HEK293 (cell line): ENCODE results near the gene SMARCD1.
A peak's percentile ranks its signal among the peaks of the same experiment; 100 is the strongest.

ENCODE experiments used
- BCL11A ChIP-seq: fragments of 450-650 bp; formaldehyde crosslinking; IDR thresholded peaks from 2 replicates; pipeline ENCODE4 v1.5.1; 2016; ENCODE audit warnings: low read depth, missing biosample characterization, missing genetic modification characterization
- GLI2 ChIP-seq: fragments of 450-650 bp; formaldehyde crosslinking; IDR thresholded peaks from 2 replicates; pipeline ENCODE4; 2017; ENCODE audit warnings: missing biosample characterization, missing genetic modification characterization, low read depth, borderline replicate concordance
- IKZF3 ChIP-seq: fragments of 450-650 bp; IDR thresholded peaks from 2 replicates; pipeline ENCODE4 v1.5.0; 2018; ENCODE audit warnings: missing biosample characterization, mild to moderate bottlenecking, missing genetic modification characterization, moderate library complexity
- ZBTB1 ChIP-seq: fragments of 450-650 bp; formaldehyde crosslinking; IDR thresholded peaks from 2 replicates; pipeline ENCODE4 v1.5.1; 2016; ENCODE audit warnings: missing biosample characterization, missing genetic modification characterization
- ZEB2 ChIP-seq: fragments of 450-650 bp; formaldehyde crosslinking; IDR thresholded peaks from 2 replicates; pipeline ENCODE4 v1.5.1; 2016; ENCODE audit warnings: missing biosample characterization, missing genetic modification characterization
- ZNF121 ChIP-seq: fragments of 450-650 bp; formaldehyde crosslinking; IDR thresholded peaks from 2 replicates; pipeline ENCODE4 v1.5.1; 2016; ENCODE audit warnings: missing biosample characterization, missing genetic modification characterization
- ZNF174 ChIP-seq: fragments of 450-650 bp; formaldehyde crosslinking; IDR thresholded peaks from 2 replicates; pipeline ENCODE4 v1.5.0; 2017; ENCODE audit warnings: missing biosample characterization, mild to moderate bottlenecking, missing genetic modification characterization
- ZNF2 ChIP-seq: fragments of 450-650 bp; formaldehyde crosslinking; IDR thresholded peaks from 2 replicates; pipeline ENCODE4 v1.5.1; 2016; ENCODE audit warnings: missing biosample characterization, missing genetic modification characterization
- ZNF274 ChIP-seq, 2 experiments: fragments of 200-500 bp in 1 of 2; fragments of 450-650 bp in 1 of 2; sonication (Bioruptor generic) in 1 of 2; formaldehyde crosslinking in 1 of 2; IDR thresholded peaks; 2 replicates each; pipeline versions ENCODE4 v1.5.1 to v1.6.1; 2014 to 2016; ENCODE audit warnings: borderline replicate concordance in 1 of 2, inconsistent platforms in 1 of 2, low read length in 1 of 2, missing biosample characterization in 1 of 2, missing genetic modification characterization in 1 of 2
- ZNF423 ChIP-seq: fragments of 450-650 bp; formaldehyde crosslinking; IDR thresholded peaks from 2 replicates; pipeline ENCODE4 v1.5.1; 2016; ENCODE audit warnings: missing biosample characterization, missing genetic modification characterization
- ZNF48 ChIP-seq: fragments of 450-650 bp; formaldehyde crosslinking; IDR thresholded peaks from 2 replicates; pipeline ENCODE4 v1.5.1; 2016; ENCODE audit warnings: missing biosample characterization, missing genetic modification characterization
- ZNF510 ChIP-seq: fragments of 450-650 bp; formaldehyde crosslinking; IDR thresholded peaks from 2 replicates; pipeline ENCODE4 v1.5.1; 2018; ENCODE audit warnings: mild to moderate bottlenecking, missing genetic modification characterization, missing biosample characterization; ENCODE audit not compliant: insufficient replicate concordance
- ZNF529 ChIP-seq: fragments of 450-650 bp; formaldehyde crosslinking; IDR thresholded peaks from 2 replicates; pipeline ENCODE4 v1.5.1; 2017; ENCODE audit warnings: missing genetic modification characterization, missing biosample characterization; ENCODE audit not compliant: insufficient replicate concordance
- ZNF561 ChIP-seq: fragments of 450-650 bp; IDR thresholded peaks from 2 replicates; pipeline ENCODE4 v1.5.1; 2018; ENCODE audit warnings: missing biosample characterization, missing genetic modification characterization, borderline replicate concordance
- ZNF585B ChIP-seq: fragments of 450-650 bp; formaldehyde crosslinking; IDR thresholded peaks from 2 replicates; pipeline ENCODE4 v1.5.1; 2016; ENCODE audit warnings: missing biosample characterization, missing genetic modification characterization
- ZNF596 ChIP-seq: fragments of 450-650 bp; IDR thresholded peaks from 2 replicates; pipeline ENCODE4 v1.5.0; 2018; ENCODE audit warnings: missing biosample characterization, mild to moderate bottlenecking, missing genetic modification characterization, moderate library complexity
- ZNF610 ChIP-seq: fragments of 450-650 bp; formaldehyde crosslinking; IDR thresholded peaks from 2 replicates; pipeline ENCODE4 v1.5.1; 2016; ENCODE audit warnings: missing biosample characterization, missing genetic modification characterization, borderline replicate concordance
- TF ChIP-seq, protein P1 (sequence below): fragments of 450-650 bp; formaldehyde crosslinking; IDR thresholded peaks from 2 replicates; pipeline ENCODE4 v1.5.1; 2017; ENCODE audit warnings: missing biosample characterization, missing genetic modification characterization
- TF ChIP-seq, protein P2 (sequence below): fragments of 450-650 bp; formaldehyde crosslinking; IDR thresholded peaks from 2 replicates; pipeline ENCODE4 v1.5.1; 2016; ENCODE audit warnings: missing biosample characterization, missing genetic modification characterization
- TF ChIP-seq, protein P3 (sequence below): fragments of 450-650 bp; IDR thresholded peaks from 2 replicates; pipeline ENCODE4 v1.5.1; 2018; ENCODE audit warnings: missing biosample characterization, mild to moderate bottlenecking, missing genetic modification characterization
- TF ChIP-seq, protein P4 (sequence below): fragments of 450-650 bp; formaldehyde crosslinking; IDR thresholded peaks from 2 replicates; pipeline ENCODE4 v1.5.1; 2016; ENCODE audit warnings: missing biosample characterization, missing genetic modification characterization
- TF ChIP-seq, protein P5 (sequence below): fragments of 450-650 bp; formaldehyde crosslinking; IDR thresholded peaks from 2 replicates; pipeline ENCODE4 v1.5.1; 2017; ENCODE audit warnings: missing biosample characterization, missing genetic modification characterization
- TF ChIP-seq, protein P6 (sequence below): fragments of 450-650 bp; formaldehyde crosslinking; IDR thresholded peaks from 2 replicates; pipeline ENCODE4 v1.5.1; 2016; ENCODE audit warnings: missing biosample characterization, missing genetic modification characterization
- TF ChIP-seq, protein P7 (sequence below): fragments of 450-650 bp; formaldehyde crosslinking; IDR thresholded peaks from 2 replicates; pipeline ENCODE4 v1.5.1; 2017; ENCODE audit warnings: missing biosample characterization, mild to moderate bottlenecking, missing genetic modification characterization, moderate library complexity

The SMARCD1 gene

DNA sequence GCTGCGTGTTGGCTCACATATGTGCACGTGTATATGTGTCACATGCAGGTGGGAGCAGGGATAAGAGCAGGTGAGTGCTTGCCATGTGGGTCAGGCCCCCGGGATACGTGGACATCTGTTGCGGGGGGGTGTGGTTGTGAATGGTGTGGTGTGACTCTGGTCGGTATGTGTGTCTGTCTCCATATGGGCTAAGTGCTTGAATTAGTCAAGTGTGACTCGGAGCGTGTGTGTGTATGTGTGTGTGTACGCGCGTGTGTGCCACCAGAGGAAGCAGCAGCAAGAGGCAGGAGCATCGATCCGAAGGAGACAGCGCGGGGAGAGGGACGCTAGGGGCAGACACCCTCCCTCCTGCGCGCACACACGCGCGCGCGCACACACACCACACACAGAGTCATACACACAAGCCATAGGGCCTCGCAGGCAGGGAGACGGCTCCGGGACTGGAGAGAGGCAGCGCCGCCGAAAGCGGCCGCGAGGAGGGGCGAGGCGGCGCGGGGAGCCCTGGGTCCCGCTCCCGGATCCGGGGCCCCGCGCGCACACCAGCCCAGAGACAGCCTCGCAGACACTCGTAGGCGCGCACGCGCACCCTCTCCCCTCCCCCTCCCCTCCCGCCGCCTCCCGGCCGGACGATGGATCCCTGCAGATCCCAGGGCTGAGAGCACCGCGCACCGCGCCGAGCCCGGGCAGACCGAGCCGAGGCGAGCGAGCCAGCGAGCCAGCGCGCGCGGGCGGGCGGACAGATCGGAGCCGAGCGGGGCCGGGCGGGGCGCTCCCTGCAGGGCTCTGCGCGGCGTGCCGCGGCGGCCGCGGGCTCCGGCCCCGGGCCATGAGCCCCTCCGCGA is 27.9 kb upstream of the SMARCD1 start, which contains the start of gene ASIC1 (continued):
- TF ChIP-seq, protein P1, sequence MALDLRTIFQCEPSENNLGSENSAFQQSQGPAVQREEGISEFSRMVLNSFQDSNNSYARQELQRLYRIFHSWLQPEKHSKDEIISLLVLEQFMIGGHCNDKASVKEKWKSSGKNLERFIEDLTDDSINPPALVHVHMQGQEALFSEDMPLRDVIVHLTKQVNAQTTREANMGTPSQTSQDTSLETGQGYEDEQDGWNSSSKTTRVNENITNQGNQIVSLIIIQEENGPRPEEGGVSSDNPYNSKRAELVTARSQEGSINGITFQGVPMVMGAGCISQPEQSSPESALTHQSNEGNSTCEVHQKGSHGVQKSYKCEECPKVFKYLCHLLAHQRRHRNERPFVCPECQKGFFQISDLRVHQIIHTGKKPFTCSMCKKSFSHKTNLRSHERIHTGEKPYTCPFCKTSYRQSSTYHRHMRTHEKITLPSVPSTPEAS (tag by site-specific recombination) = peak; percentile 97
- TF ChIP-seq ZNF423 (tag by site-specific recombination) = no peak
- TF ChIP-seq ZNF596 (tag by site-specific recombination) = no peak
- no peak for TF ChIP-seq ZNF610 (tag by site-specific recombination)
- peak; percentile 67 for TF ChIP-seq IKZF3 (tag by site-specific recombination)
- no peak for TF ChIP-seq ZNF274 (IDR thresholded peaks at IDR 0.05; ENCODE audit: low read length)
- no peak; the same call in 1 of the 2 replicates for TF ChIP-seq ZNF274 (tag by site-specific recombination; IDR thresholded peaks at IDR 0.05; ENCODE audit: borderline replicate concordance)
- TF ChIP-seq GLI2 (tag by site-specific recombination) = no peak
- TF ChIP-seq, protein P2, sequence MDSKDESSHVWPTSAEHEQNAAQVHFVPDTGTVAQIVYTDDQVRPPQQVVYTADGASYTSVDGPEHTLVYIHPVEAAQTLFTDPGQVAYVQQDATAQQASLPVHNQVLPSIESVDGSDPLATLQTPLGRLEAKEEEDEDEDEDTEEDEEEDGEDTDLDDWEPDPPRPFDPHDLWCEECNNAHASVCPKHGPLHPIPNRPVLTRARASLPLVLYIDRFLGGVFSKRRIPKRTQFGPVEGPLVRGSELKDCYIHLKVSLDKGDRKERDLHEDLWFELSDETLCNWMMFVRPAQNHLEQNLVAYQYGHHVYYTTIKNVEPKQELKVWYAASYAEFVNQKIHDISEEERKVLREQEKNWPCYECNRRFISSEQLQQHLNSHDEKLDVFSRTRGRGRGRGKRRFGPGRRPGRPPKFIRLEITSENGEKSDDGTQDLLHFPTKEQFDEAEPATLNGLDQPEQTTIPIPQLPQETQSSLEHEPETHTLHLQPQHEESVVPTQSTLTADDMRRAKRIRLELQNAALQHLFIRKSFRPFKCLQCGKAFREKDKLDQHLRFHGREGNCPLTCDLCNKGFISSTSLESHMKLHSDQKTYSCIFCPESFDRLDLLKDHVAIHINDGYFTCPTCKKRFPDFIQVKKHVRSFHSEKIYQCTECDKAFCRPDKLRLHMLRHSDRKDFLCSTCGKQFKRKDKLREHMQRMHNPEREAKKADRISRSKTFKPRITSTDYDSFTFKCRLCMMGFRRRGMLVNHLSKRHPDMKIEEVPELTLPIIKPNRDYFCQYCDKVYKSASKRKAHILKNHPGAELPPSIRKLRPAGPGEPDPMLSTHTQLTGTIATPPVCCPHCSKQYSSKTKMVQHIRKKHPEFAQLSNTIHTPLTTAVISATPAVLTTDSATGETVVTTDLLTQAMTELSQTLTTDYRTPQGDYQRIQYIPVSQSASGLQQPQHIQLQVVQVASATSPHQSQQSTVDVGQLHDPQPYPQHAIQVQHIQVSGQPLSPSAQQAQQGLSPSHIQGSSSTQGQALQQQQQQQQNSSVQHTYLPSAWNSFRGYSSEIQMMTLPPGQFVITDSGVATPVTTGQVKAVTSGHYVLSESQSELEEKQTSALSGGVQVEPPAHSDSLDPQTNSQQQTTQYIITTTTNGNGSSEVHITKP (tag by site-specific recombination) = peak; percentile 59
- no peak; the same call in none of the 2 replicates for TF ChIP-seq ZEB2 (tag by site-specific recombination)
- no peak for TF ChIP-seq ZNF121 (tag by site-specific recombination)
- peak; percentile 93; the same call in 1 of the 2 replicates for TF ChIP-seq ZNF561 (tag by site-specific recombination)
- no peak for TF ChIP-seq ZNF48 (tag by site-specific recombination)
- TF ChIP-seq ZNF2 (tag by site-specific recombination) = peak; percentile 82; the same call in 1 of the 2 replicates
- TF ChIP-seq, protein P3, sequence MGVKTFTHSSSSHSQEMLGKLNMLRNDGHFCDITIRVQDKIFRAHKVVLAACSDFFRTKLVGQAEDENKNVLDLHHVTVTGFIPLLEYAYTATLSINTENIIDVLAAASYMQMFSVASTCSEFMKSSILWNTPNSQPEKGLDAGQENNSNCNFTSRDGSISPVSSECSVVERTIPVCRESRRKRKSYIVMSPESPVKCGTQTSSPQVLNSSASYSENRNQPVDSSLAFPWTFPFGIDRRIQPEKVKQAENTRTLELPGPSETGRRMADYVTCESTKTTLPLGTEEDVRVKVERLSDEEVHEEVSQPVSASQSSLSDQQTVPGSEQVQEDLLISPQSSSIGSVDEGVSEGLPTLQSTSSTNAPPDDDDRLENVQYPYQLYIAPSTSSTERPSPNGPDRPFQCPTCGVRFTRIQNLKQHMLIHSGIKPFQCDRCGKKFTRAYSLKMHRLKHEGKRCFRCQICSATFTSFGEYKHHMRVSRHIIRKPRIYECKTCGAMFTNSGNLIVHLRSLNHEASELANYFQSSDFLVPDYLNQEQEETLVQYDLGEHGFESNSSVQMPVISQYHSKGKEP (tag by site-specific recombination) = no peak
- TF ChIP-seq, protein P4, sequence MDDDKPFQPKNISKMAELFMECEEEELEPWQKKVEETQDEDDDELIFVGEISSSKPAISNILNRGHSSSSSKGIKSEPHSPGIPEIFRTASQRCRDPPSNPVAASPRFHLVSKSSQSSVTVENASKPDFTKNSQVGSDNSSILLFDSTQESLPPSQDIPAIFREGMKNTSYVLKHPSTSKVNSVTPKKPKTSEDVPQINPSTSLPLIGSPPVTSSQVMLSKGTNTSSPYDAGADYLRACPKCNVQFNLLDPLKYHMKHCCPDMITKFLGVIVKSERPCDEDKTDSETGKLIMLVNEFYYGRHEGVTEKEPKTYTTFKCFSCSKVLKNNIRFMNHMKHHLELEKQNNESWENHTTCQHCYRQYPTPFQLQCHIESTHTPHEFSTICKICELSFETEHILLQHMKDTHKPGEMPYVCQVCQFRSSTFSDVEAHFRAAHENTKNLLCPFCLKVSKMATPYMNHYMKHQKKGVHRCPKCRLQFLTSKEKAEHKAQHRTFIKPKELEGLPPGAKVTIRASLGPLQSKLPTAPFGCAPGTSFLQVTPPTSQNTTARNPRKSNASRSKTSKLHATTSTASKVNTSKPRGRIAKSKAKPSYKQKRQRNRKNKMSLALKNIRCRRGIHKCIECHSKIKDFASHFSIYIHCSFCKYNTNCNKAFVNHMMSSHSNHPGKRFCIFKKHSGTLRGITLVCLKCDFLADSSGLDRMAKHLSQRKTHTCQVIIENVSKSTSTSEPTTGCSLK (tag by site-specific recombination) = no peak
- TF ChIP-seq, protein P5, sequence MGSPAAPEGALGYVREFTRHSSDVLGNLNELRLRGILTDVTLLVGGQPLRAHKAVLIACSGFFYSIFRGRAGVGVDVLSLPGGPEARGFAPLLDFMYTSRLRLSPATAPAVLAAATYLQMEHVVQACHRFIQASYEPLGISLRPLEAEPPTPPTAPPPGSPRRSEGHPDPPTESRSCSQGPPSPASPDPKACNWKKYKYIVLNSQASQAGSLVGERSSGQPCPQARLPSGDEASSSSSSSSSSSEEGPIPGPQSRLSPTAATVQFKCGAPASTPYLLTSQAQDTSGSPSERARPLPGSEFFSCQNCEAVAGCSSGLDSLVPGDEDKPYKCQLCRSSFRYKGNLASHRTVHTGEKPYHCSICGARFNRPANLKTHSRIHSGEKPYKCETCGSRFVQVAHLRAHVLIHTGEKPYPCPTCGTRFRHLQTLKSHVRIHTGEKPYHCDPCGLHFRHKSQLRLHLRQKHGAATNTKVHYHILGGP (tag by site-specific recombination) = no peak
- TF ChIP-seq ZNF529 (tag by site-specific recombination) = no peak
- TF ChIP-seq BCL11A = 0 out of 2 replicates have a peak, but pooled peaks have one; percentile 25
- TF ChIP-seq ZNF174 (tag by site-specific recombination) = no peak
- TF ChIP-seq, protein P6, sequence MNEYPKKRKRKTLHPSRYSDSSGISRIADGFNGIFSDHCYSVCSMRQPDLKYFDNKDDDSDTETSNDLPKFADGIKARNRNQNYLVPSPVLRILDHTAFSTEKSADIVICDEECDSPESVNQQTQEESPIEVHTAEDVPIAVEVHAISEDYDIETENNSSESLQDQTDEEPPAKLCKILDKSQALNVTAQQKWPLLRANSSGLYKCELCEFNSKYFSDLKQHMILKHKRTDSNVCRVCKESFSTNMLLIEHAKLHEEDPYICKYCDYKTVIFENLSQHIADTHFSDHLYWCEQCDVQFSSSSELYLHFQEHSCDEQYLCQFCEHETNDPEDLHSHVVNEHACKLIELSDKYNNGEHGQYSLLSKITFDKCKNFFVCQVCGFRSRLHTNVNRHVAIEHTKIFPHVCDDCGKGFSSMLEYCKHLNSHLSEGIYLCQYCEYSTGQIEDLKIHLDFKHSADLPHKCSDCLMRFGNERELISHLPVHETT (tag by site-specific recombination) = peak; percentile 47; the same call in 1 of the 2 replicates
- TF ChIP-seq ZBTB1 (tag by site-specific recombination) = no peak
- TF ChIP-seq, protein P7, sequence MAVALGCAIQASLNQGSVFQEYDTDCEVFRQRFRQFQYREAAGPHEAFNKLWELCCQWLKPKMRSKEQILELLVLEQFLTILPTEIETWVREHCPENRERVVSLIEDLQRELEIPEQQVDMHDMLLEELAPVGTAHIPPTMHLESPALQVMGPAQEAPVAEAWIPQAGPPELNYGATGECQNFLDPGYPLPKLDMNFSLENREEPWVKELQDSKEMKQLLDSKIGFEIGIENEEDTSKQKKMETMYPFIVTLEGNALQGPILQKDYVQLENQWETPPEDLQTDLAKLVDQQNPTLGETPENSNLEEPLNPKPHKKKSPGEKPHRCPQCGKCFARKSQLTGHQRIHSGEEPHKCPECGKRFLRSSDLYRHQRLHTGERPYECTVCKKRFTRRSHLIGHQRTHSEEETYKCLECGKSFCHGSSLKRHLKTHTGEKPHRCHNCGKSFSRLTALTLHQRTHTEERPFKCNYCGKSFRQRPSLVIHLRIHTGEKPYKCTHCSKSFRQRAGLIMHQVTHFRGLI (tag by site-specific recombination) = no peak
- TF ChIP-seq ZNF585B (tag by site-specific recombination) = no peak
- TF ChIP-seq ZNF510 = no peak
